Measurements from ENCODE around the gene CNNM2. TPM values are rescaled to one million over a fixed set of nuclear protein-coding genes. Genes with fewer than 3 reads are reported as not detected.
A peak's percentile ranks its signal among the peaks of the same experiment; 100 is the strongest.

Gene CNNM2
- total and polyA plus RNA-seq, 8 donors = 6.0 to 10.3 (median 8.3) TPM

GRCh38 chr10:102945449-102945848 is 27.4 kb downstream of the CNNM2 start:
- H3K4me3 ChIP-seq = no peak overlapping the region
- intact Hi-C loops (cut with DNase I) = no loop called here
- H3K9me3 ChIP-seq = no peaks in the 10 kb centered on the region
- no peak overlapping the region for H3K27ac ChIP-seq
- no peak for TF ChIP-seq CTCF (IDR thresholded peaks at IDR 0.05)
- no peak for DNase-seq
- ATAC-seq = no peak
- H3K27me3 ChIP-seq = no peaks in the 10 kb centered on the region
- H3K4me1 ChIP-seq = no peaks in the 10 kb centered on the region
- no peaks in the 10 kb centered on the region for H3K36me3 ChIP-seq

- TF ChIP-seq CTCF (IDR thresholded peaks at IDR 0.05) = no peak
Observed at GRCh38 chr10:102945962-102946361, 27.9 kb downstream of the CNNM2 start.

GRCh38 chr10:102946992-102947391 is 28.9 kb downstream of the CNNM2 start:
- no peaks in the 10 kb centered on the region for H3K9me3 ChIP-seq
- no peaks in the 10 kb centered on the region for H3K36me3 ChIP-seq
- intact Hi-C loops (cut with DNase I) = no loop called here
- H3K27ac ChIP-seq = no peak overlapping the region
- DNase-seq (no peak), ATAC-seq (no peak)
- no peak overlapping the region for H3K4me3 ChIP-seq
- H3K4me1 ChIP-seq = no peaks in the 10 kb centered on the region
- no peak for TF ChIP-seq CTCF (IDR thresholded peaks at IDR 0.05)
- no peaks in the 10 kb centered on the region for H3K27me3 ChIP-seq

More at GRCh38 chr10:102945962-102946361, 27.9 kb downstream of the CNNM2 start:
- DNase-seq (no peak), ATAC-seq (peak; percentile 21)
- intact Hi-C loops (cut with DNase I) = no loop called here
- Histone ChIP-seq H3K9me3 (no peaks in the 10 kb centered on the region), H3K27me3 (no peaks in the 10 kb centered on the region), H3K4me1 (no peaks in the 10 kb centered on the region), H3K27ac (no peak overlapping the region), H3K4me3 (no peak overlapping the region), H3K36me3 (no peaks in the 10 kb centered on the region)

- no peak for TF ChIP-seq CTCF (IDR thresholded peaks at IDR 0.05)
Observed at GRCh38 chr10:102948176-102948575, 30.1 kb downstream of the CNNM2 start.

GRCh38 chr10:102948786-102949185 is 30.7 kb downstream of the CNNM2 start:
- no peak for DNase-seq
- intact Hi-C loops (cut with DNase I) = no loop called here
- no peaks in the 10 kb centered on the region for H3K27me3 ChIP-seq
- no peak for TF ChIP-seq CTCF (IDR thresholded peaks at IDR 0.05)
- H3K4me3 ChIP-seq = no peak overlapping the region
- no peak for ATAC-seq
- H3K36me3 ChIP-seq = no peaks in the 10 kb centered on the region
- H3K9me3 ChIP-seq = no peaks in the 10 kb centered on the region
- no peaks in the 10 kb centered on the region for H3K4me1 ChIP-seq
- H3K27ac ChIP-seq = no peak overlapping the region

More at GRCh38 chr10:102948176-102948575, 30.1 kb downstream of the CNNM2 start:
- no peak for ATAC-seq
- Histone ChIP-seq H3K27me3 (no peaks in the 10 kb centered on the region), H3K27ac (no peak overlapping the region), H3K4me3 (no peak overlapping the region), H3K4me1 (no peaks in the 10 kb centered on the region), H3K36me3 (no peaks in the 10 kb centered on the region), H3K9me3 (no peaks in the 10 kb centered on the region)
- DNase-seq = no peak
- intact Hi-C loops (cut with DNase I) = no loop called here
